Suprapubic skin (tissue), 4 donors: ENCODE data around the gene LUZP2.

ENCODE experiments used
- EP300 ChIP-seq: sonication (generic); formaldehyde crosslinking; IDR thresholded peaks from one replicate; pipeline ENCODE4 v1.6.1; 2017; ENCODE audit warnings: antibody characterized with exemption
- POLR2A ChIP-seq, 2 donors: fragments of 450-650 bp; IDR thresholded peaks; one replicate each; pipeline ENCODE4 v1.6.1; 2017; ENCODE audit warnings: antibody characterized with exemption in 2 of 2, mild to moderate bottlenecking in 2 of 2, moderate library complexity in 2 of 2
- POLR2AphosphoS5 ChIP-seq, 3 donors: sonication (generic); formaldehyde crosslinking; IDR thresholded peaks; one replicate each; pipeline ENCODE4 v1.6.1; 2017; ENCODE audit warnings: antibody characterized with exemption in 3 of 3
- TF ChIP-seq, protein P1 (sequence below), 2 donors: fragments of 200-600 bp in 1 of 2; fragments of 450-650 bp in 1 of 2; sonication (generic) in 1 of 2; IDR thresholded peaks; one replicate each; pipeline ENCODE4 v1.5.1; 2016 to 2019; ENCODE audit warnings: antibody characterized with exemption in 2 of 2, mild to moderate bottlenecking in 1 of 2, moderate library complexity in 1 of 2

DNA sequence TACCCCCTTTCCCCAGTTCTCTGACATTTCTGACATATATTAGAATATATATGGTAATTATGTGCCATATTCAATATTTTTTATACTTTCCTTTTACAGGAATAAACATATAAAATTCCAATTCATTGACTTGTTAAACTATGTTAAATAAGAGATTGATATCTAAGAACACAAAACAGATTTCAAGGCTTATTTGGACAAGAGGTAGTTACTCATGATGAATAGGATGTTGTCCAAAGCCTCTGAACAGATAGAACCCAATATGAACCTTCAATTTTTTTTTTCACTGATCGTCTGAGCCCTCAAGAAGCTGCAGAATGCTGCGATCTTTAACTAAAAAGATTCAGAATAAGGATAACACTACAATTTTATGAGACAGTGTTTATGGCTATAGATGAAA lies 340.3 kb downstream of the LUZP2 start:
- TF ChIP-seq, protein P1, sequence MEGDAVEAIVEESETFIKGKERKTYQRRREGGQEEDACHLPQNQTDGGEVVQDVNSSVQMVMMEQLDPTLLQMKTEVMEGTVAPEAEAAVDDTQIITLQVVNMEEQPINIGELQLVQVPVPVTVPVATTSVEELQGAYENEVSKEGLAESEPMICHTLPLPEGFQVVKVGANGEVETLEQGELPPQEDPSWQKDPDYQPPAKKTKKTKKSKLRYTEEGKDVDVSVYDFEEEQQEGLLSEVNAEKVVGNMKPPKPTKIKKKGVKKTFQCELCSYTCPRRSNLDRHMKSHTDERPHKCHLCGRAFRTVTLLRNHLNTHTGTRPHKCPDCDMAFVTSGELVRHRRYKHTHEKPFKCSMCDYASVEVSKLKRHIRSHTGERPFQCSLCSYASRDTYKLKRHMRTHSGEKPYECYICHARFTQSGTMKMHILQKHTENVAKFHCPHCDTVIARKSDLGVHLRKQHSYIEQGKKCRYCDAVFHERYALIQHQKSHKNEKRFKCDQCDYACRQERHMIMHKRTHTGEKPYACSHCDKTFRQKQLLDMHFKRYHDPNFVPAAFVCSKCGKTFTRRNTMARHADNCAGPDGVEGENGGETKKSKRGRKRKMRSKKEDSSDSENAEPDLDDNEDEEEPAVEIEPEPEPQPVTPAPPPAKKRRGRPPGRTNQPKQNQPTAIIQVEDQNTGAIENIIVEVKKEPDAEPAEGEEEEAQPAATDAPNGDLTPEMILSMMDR (IDR thresholded peaks at IDR 0.05): no peak
- TF ChIP-seq POLR2A (IDR thresholded peaks at IDR 0.05) (no peak), EP300 (no peak), POLR2AphosphoS5 (IDR thresholded peaks at IDR 0.05) (no peak)
